ENCODE results near the gene SYNJ1. TPM values are rescaled to one million over a fixed set of nuclear protein-coding genes. Genes with fewer than 3 reads are reported as not detected.

Gene SYNJ1
- total and polyA plus RNA-seq, 9 of the 15 experiments (the other 6 are each of a cell fraction or from before 2014, with no cell fraction given) = 2.4 to 10.6 (median 5.6) TPM

- intact Hi-C loops (cut with micrococcal nuclease) = no loop called here
Observed at GRCh38 chr21:32658524-32658923, 69.3 kb downstream of the SYNJ1 start.

More at GRCh38 chr21:32658524-32658923, 69.3 kb downstream of the SYNJ1 start:
- in situ Hi-C loops (cut with MboI) = loop anchor here (5.0 to 25.0 kb wide), 2 partner anchors 159 to 529 kb away; no protein-coding TSS in a partner anchor
- BruUV-seq (replicated peaks) = no TSS peak
- Histone ChIP-seq H2AFZ (ENCODE audit: low read depth, low read length) (no peak overlapping the region), H3K4me3 (no peak overlapping the region), H3K9me1 (ENCODE audit: control insufficient read depth, insufficient read depth, low read length) (no peaks in the 10 kb centered on the region), H3K4me1 (replicated peaks in 1 of 2; ENCODE audit: control insufficient read depth in 2 of 2, insufficient read depth in 2 of 2, low read length in 2 of 2) (no peaks in the 10 kb centered on the region), H3K9me3 (replicated peaks; ENCODE audit: control insufficient read depth, insufficient read depth, low read depth, low read length) (no peaks in the 10 kb centered on the region), H3K79me2 (ENCODE audit: control insufficient read depth, insufficient read depth, low read length) (no peaks in the 10 kb centered on the region), H3K27ac (ENCODE audit: extremely low read depth, low read depth, low read length) (no peak overlapping the region), H4K20me1 (replicated peaks; ENCODE audit: control insufficient read depth, insufficient read depth, low read length) (no peaks in the 10 kb centered on the region), H3K36me3 (ENCODE audit: control insufficient read depth, insufficient read depth, low read length) (peaks cover 31% of the 10 kb centered on the region; the same call in 1 of the 3 replicates), H3K27me3 (ENCODE audit: control insufficient read depth in 2 of 2, insufficient read depth in 2 of 2, low read length in 2 of 2) (no peaks in the 10 kb centered on the region), H3K4me2 (ENCODE audit: insufficient read depth, low read length) (no peak overlapping the region), H3K9ac (ENCODE audit: insufficient read depth in 1 of 2, low read depth in 2 of 2, low read length in 2 of 2) (no peak overlapping the region)
- TF ChIP-seq ZNF197 (CRISPR knock-in tag; IDR thresholded peaks at IDR 0.05; ENCODE audit: low read depth) (no peak), MCM2 (IDR thresholded peaks at IDR 0.05; ENCODE audit: low read depth) (no peak), ZNF133 (CRISPR knock-in tag; IDR thresholded peaks at IDR 0.05) (no peak), ZNF507 (tag; conservative IDR thresholded peaks at IDR 0.05) (no peak), EZH2 (IDR thresholded peaks at IDR 0.05; ENCODE audit: borderline replicate concordance, low read depth, low read length) (no peak), CTBP1 (IDR thresholded peaks at IDR 0.05; ENCODE audit: borderline replicate concordance) (no peak), POLR3G (IDR thresholded peaks at IDR 0.05; ENCODE audit: extremely low read depth, insufficient read length, insufficient replicate concordance) (no peak), POLR2AphosphoS2 (IDR thresholded peaks at IDR 0.05; ENCODE audit: low read length) (no peak), PRMT5 (CRISPR knock-in tag; IDR thresholded peaks at IDR 0.05) (no peak), E2F5 (CRISPR knock-in tag; IDR thresholded peaks at IDR 0.05) (no peak), CXXC5 (CRISPR knock-in tag; IDR thresholded peaks at IDR 0.05) (no peak), FOXK1 (CRISPR knock-in tag; IDR thresholded peaks at IDR 0.05; ENCODE audit: borderline replicate concordance) (no peak), MEF2A (IDR thresholded peaks at IDR 0.05; ENCODE audit: control insufficient read depth, low read depth, low read length) (no peak), ZNF263 (CRISPR knock-in tag; IDR thresholded peaks at IDR 0.05; ENCODE audit: borderline replicate concordance) (no peak), TCF7L2 (IDR thresholded peaks at IDR 0.05; ENCODE audit: low read depth, low read length) (no peak), SNRNP70 (optimal IDR thresholded peaks at IDR 0.05; ENCODE audit: low read depth, low read length) (no peak), SMAD1 (IDR thresholded peaks at IDR 0.05; ENCODE audit: low read depth, low read length, partially characterized antibody) (no peak)
- TF ChIP-seq, protein P1, sequence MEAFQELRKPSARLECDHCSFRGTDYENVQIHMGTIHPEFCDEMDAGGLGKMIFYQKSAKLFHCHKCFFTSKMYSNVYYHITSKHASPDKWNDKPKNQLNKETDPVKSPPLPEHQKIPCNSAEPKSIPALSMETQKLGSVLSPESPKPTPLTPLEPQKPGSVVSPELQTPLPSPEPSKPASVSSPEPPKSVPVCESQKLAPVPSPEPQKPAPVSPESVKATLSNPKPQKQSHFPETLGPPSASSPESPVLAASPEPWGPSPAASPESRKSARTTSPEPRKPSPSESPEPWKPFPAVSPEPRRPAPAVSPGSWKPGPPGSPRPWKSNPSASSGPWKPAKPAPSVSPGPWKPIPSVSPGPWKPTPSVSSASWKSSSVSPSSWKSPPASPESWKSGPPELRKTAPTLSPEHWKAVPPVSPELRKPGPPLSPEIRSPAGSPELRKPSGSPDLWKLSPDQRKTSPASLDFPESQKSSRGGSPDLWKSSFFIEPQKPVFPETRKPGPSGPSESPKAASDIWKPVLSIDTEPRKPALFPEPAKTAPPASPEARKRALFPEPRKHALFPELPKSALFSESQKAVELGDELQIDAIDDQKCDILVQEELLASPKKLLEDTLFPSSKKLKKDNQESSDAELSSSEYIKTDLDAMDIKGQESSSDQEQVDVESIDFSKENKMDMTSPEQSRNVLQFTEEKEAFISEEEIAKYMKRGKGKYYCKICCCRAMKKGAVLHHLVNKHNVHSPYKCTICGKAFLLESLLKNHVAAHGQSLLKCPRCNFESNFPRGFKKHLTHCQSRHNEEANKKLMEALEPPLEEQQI (IDR thresholded peaks at IDR 0.05) = no peak
- ATAC-seq = no peak
- ChIA-PET CTCF (ENCODE audit: low intra/inter-chr PET ratio) (no interaction called here), POLR2A (no interaction called here)
- no peak for DNase-seq (ENCODE audit: extremely low read depth in 1 of 4, low spot score in 3 of 4)
- 80% methylated on average over 9 of the region's 9 CpGs for WGBS (ENCODE audit: insufficient coverage, low coverage, missing lambda C conversion rate)
- no peak for FAIRE-seq

Data from K562 (cell line).